22Rv1 (cell line): ENCODE data around the gene ARL13A.
"Not testable (repeated sequence)": the region's sequence is repeated elsewhere in the genome, so short reads cannot be mapped to it uniquely, and the experiment has no call there.

Experiments
- H3K27ac ChIP-seq: fragments of 450-650 bp; 2 replicates; pipeline ENCODE4 v1.5.1; 2017
- CTCF ChIP-seq: fragments of 450-650 bp; IDR thresholded peaks from 2 replicates; pipeline ENCODE4 v1.5.1; 2017; ENCODE audit warnings: mild to moderate bottlenecking
- ZFX ChIP-seq: fragments of 450-650 bp; IDR thresholded peaks from 2 replicates; pipeline ENCODE4 v1.6.1; 2017; ENCODE audit warnings: antibody characterized with exemption, borderline replicate concordance

Gene ARL13A

DNA sequence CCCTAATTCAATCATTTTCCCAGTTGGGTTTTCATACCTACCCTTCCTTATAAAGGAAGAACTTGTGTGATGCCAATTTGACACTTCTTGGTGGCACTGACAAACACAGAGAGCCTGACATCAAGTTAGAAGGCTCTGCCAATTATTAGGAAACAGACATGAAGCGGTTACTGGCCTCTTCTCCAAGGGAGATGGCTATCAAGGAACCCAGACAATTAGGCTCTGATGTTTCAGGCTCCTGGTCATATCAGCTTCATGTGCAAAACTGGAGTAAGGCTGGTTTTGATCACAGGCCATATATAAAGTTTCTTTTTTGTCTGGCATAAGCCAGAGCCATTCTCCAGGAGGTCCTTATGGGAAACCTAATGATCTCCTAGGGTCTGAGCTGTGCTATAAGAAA is 428 bp downstream of the ARL13A start:
- no peak overlapping the region for H3K27ac ChIP-seq
- no peak for TF ChIP-seq CTCF
- TF ChIP-seq ZFX: no peak

DNA sequence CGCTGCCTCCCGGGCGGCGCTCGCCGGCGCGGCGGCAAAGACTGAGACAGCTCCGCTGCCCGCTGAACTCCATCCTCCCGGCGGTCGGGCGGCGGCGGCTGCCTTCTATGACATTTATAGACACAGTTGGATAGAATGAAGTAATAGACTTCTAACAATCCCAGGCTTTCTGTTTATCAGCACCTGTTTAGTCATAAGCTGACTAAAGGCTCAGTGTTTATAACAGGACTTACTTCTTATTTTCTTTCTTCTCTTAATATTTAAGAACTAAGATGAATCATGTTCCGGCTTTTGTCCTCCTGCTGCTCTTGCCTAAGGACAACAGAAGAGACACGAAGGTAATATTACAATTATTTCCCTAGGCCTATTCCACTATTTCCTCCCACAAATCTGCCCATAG is 3.9 kb downstream of the ARL13A start:
- no peak overlapping the region for H3K27ac ChIP-seq
- no peak for TF ChIP-seq CTCF

- H3K27ac ChIP-seq: no peak overlapping the region
- TF ChIP-seq ZFX: no peak
- no peak for TF ChIP-seq CTCF
Measured at GRCh38 chrX:100975212-100975611, 5.7 kb downstream of the ARL13A start.

DNA sequence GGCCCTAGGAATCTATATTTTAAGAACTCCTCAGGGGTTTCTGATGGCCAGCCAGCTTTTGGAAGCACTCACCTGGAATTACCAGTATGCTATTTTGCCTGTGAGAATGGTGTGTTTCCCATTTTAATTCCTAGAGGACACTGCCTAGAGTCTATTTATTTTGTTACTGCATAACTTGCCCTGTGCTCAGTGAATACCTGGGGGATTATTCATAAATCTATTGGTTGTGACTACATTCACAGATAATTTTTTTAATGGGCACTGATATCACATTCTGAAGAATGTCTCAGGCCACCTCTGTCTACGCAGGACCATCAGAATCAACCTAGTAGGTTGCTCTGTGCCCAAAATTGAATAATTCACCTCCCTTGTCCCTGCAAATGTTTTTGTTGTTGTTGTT is 6.7 kb downstream of the ARL13A start:
- no peak overlapping the region for H3K27ac ChIP-seq
- TF ChIP-seq ZFX (no peak), CTCF (no peak)

- H3K27ac ChIP-seq: peak overlapping the region; percentile 46
- TF ChIP-seq ZFX (no peak), CTCF (no peak)
Measured at GRCh38 chrX:100979881-100980607, 10.5 kb downstream of the ARL13A start.

GRCh38 chrX:100980608-100981497 is 11.3 kb downstream of the ARL13A start:
- no peak for TF ChIP-seq ZFX
- TF ChIP-seq CTCF: no peak
- H3K27ac ChIP-seq: peak overlapping the region; percentile 46

- H3K27ac ChIP-seq: not testable (repeated sequence)
Measured at GRCh38 chrX:100981498-100981845, 12.0 kb downstream of the ARL13A start.
